Sciatic nerve (tissue), 2 donors: ENCODE measurements around the gene SORBS1. TPM values are rescaled to one million over a fixed set of nuclear protein-coding genes. Genes with fewer than 3 reads are reported as not detected.

Source experiments
- ATAC-seq: fragments of 200-7000 bp; cut with Tn5 transposase; one replicate; pipeline ENCODE4 v1.9.1; 2020; ENCODE audit warnings: mild to moderate bottlenecking, moderate library complexity
- DNase-seq: peaks from one replicate; pipeline ENCODE4 v3.0.0-alpha.2; 2020; ENCODE audit warnings: low spot score
- intact Hi-C: fragments of 100-400 bp; cut with DNase I; formaldehyde crosslinking; loops from one replicate; pipeline ENCODE4 v1.14.2; 2022
- total RNA-seq: library from RNA; stranded (reverse); fragmentation: NEBNext Ultra II Directional; extraction: Animal tissue kit (Norgen Biotek cat#: 25700); gene quantifications from one replicate; pipeline ENCODE4 v1.2.1, GENCODE V29; 2021
- donor health status: DM: no; HTN: no; CAD: no.
- donor health status: DM: no; HTN: no; CAD: no.

Gene SORBS1
- total RNA-seq, 1 donor from 2014 or later, result 593 TPM

GRCh38 chr10:95524358-95525032, 36.7 kb downstream of the SORBS1 start:
- no peak for DNase-seq
- no peak for ATAC-seq
- intact Hi-C loops, result no loop called here

DNA sequence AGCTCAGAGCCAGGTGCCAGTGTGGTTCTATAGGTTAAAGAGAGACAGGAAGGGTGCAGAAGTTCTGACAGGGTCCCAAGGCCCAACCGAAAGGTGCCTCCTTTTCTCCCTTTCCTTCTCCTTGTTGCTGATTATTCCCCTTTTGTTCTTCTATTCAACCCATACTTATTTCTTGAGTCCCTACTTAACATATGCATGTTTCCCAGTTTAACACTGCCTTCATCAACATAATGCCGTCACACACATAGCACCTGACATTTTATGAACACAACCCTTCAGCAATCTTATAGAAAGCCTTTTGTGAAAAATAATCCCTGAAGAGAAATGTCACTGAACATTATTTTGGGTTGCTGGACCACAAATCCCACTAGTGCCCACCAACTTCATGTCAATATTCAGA, 39.1 kb downstream of the SORBS1 start:
- intact Hi-C loops, result no loop called here
- DNase-seq, result no peak
- no peak for ATAC-seq

DNA sequence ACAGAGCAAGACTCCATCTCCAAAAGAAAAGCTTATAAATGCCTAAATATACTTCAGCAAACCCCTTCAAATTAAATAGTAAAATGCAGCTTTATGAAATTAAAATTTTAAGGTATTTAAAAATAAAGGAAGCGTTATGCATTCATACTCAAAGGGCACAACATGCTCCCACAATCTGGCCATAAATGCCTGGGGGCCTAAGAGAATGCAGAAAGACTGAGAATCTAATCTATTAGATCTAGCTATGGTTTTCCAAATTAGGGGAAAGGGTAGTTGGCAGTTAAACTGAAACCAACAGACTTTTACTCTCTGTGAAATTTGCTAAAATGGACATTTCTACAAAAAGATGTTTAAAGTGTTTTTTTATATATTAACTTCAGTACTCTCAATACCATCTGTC, 40.6 kb downstream of the SORBS1 start:
- ATAC-seq, result no peak
- no peak for DNase-seq
- intact Hi-C loops, result no loop called here

DNA sequence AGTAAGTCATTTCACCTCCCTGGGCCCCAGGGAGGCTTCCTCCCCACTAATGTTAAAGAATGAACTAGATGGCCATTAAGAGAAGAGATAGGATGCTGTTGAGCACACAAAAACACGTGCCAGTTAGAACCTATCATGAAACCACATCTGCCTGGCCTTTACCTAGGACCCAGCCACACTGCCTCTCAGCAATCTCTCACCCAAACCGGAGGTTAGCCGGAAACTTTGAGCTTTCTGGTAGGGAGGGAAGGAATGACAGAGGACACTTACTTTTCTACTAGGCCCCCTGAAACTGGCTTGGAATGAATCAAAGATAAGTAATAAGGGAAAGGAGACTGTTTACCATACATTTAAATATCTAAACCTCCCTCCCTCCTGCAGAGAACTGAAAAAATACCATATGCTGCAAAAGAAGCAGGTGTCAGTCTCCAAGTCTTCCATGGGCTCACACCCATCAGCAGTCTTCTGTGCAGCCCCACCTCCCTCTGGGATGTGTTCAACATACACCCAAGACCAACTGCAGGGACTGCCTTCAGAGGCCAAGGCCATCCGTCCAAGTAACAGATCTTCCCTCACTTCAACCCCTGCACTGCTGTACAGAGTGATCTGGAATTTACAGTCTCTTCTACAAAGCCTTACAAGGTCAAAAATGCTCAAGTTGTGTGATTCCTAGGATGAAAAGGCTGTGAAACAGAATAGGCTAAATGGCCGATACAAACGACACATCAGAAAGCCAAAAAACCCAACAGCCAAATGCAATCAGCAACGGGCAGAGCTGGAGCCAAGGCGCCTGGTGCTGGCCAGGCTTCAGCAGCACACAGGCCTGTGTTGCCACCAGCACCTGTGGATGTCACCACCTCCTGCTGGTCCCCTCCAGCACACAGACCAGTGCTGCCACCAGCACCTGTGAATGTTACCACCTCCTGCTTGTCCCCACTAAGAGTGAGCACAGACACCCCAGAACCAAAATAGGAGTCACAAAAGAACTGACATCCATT, 42.4 kb downstream of the SORBS1 start:
- no peak for DNase-seq
- ATAC-seq, result no peak
- intact Hi-C loops, result no loop called here

DNA sequence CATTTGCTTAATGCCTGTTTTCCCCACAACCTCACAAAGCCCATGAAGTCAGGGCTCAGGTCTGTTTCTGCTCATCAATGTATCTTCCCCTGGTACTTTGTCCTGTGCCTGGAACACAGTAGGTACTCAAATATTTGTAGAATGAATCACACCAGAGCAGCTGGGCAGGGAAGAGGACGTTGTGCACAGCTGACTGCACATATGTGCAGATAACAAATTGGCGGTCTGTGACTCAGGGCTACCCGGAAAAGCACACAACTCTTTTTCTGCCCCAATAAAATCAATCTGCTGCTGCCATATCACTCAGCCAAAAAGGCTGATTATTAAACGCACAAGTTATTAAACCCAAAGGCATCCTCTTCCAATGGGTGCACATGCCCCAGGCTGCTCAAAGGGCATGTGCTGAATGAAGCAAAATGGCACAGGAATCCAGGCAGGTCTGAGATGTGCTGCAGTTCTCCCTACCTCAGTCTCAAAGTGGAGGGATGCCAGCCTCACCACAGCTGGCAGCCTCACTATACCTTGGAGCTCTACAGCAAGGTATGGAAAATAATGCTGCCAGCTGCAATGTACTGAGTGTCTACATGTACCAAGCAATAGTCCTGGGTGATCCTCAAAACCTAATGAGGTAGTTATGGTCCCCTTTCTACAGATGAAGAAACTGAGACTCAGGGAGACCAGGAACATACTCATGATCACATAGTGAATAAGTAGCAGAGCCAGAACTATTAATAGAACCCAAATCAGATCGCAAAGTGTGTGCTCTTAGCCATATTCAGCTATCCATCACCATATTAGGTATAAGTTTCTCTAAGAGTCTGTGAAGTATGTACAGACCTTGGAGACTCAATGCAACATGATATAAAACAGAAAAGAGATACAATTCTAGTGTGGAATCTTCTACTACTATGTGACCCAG, 43.4 kb downstream of the SORBS1 start:
- DNase-seq (no peak), ATAC-seq (no peak)
- intact Hi-C loops, result no loop called here

- DNase-seq, result no peak
- ATAC-seq, result no peak
- intact Hi-C loops, result no loop called here
These were observed 44.3 kb downstream of the SORBS1 start for GRCh38 chr10:95516774-95517373.

DNA sequence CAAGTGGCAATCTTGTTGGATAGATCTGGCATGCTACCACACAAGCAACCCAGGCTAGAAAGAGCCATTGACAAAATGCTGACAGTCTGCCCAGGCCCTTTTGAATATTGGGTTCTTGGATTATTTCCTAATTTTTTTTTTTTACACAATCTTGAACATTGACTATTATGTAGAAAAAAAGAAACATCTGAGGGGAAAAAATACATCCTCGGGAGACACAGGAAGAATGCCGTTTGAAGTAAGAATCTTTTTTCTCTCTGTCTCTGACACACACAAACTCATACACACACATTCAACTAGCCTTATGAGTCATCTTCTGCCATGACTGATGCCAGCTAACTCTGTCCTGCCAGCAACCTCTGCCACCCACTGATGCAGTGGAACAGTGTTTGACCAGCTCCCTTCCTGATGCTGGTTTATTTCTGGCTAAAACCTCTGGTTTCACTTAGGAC, 47.2 kb downstream of the SORBS1 start:
- intact Hi-C loops, result no loop called here
- no peak for DNase-seq
- peak; percentile 50 for ATAC-seq

GRCh38 chr10:95513008-95513589, 48.1 kb downstream of the SORBS1 start:
- DNase-seq, result no peak
- ATAC-seq, result peak; percentile 60
- intact Hi-C loops, result no loop called here

- intact Hi-C loops, result no loop called here
- no peak for ATAC-seq
These were observed 49.9 kb downstream of the SORBS1 start for GRCh38 chr10:95511314-95511713.

GRCh38 chr10:95509251-95509650, 51.9 kb downstream of the SORBS1 start:
- no peak for ATAC-seq
- intact Hi-C loops, result no loop called here
- DNase-seq, result no peak

More at GRCh38 chr10:95511314-95511713, 49.9 kb downstream of the SORBS1 start:
- DNase-seq, result no peak

- DNase-seq (no peak), ATAC-seq (peak; percentile 20)
These were observed 52.4 kb downstream of the SORBS1 start for GRCh38 chr10:95508730-95509129.

DNA sequence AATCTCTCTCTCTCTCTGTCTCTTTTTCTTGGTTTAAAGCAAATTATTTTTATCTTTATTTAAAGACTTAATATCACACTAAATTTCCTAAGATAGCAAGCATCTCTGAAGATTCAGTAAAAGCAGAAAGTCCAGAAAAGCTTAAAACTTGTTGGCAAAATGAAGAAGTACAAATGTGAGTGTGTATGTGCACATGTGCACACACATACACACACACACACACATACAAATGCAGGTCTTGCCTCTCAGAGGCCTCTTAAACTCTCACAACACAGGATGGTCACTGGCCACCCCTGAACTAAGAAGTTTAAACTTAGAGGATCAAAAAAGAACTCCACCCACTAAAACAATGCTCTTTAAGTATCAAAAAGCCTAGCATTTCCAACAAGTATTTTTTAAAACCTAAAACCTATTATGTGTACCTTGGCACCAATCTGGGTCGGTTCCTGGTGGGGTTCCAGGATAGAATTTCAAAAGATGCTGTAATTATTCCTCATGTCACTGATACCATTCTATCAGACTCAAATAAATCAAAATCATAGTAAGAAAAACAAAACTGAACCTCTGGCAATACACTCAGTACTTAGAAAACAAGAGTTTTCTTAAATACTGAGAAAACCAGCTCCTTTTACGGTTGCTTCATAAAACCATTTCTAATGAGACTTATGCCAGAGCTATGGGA, 55.0 kb downstream of the SORBS1 start:
- no peak for DNase-seq
- intact Hi-C loops, result no loop called here
- ATAC-seq, result peak; percentile 56

More at GRCh38 chr10:95508730-95509129, 52.4 kb downstream of the SORBS1 start:
- intact Hi-C loops, result no loop called here

- intact Hi-C loops, result no loop called here
- no peak for ATAC-seq
- DNase-seq, result no peak
These were observed 55.5 kb downstream of the SORBS1 start for GRCh38 chr10:95505641-95506040.

- DNase-seq (no peak), ATAC-seq (no peak)
- intact Hi-C loops, result no loop called here
These were observed 56.0 kb downstream of the SORBS1 start for GRCh38 chr10:95505084-95505610.

DNA sequence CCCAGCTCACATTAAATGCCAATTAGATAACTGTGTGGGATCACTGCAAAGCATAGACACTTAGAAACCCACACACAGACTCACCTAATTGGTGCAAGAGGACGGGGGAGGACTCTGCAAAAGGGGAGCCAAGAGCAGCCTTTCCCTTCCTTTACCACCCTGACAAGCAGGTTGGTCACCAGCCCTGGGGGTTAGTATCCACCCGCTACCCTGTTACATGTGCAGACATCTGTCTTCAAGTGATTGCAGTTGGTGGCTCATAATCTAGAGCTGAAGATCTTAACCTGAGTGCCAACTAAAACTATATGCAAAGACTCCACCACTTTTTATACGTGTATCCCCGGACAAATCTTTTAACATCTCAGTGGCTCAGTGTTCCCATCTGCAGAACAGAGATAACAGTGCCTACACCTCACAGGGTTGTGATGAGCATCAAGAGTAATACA, 56.9 kb downstream of the SORBS1 start:
- no peak for DNase-seq
- ATAC-seq, result no peak
- intact Hi-C loops, result no loop called here

GRCh38 chr10:95503526-95503925, 57.6 kb downstream of the SORBS1 start:
- intact Hi-C loops, result no loop called here
- ATAC-seq, result no peak
- no peak for DNase-seq

DNA sequence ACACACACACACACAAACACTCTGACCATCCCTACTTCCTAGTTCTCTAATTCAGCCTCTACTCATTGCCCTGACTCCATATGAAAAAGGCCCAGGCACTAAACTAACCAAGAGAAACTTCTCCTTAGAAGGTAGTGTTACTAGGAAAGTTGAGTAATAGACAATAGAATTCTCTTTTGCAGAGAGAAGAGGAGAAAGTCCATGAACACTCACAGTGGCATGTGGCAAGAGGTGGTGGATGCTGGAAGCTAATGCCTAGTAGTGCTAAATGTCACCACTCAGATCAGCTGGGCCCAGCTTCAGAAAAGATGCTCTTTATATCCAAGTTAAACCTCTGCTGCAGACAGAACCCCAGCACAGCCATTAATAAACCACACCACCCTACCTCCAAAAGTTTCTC, 58.2 kb downstream of the SORBS1 start:
- ATAC-seq (no peak), DNase-seq (no peak)
- intact Hi-C loops, result no loop called here
